HEK293 (cell line): ENCODE results near the gene ASCL4.

ENCODE experiments used
- CTCF ChIA-PET: fragments of 350-600 bp; formaldehyde crosslinking; extraction: SDS; loops from one replicate; lab custom pipeline; 2021; ENCODE audit warnings: antibody characterized with exemption; lab: Yijun Ruan, JAX
- POLR2A ChIA-PET: fragments of 300-600 bp; formaldehyde crosslinking; extraction: SDS; loops from one replicate; lab custom pipeline; 2020; ENCODE audit warnings: antibody characterized with exemption, inconsistent platforms; lab: Yijun Ruan, JAX
- H3K27ac ChIP-seq: fragments of 200-500 bp; sonication (Bioruptor generic); 2 replicates; pipeline ENCODE4 v1.5.1; 2014; ENCODE audit warnings: low read depth, low read length, control low read depth, inconsistent platforms; ENCODE audit errors: extremely low read depth
- H3K36me3 ChIP-seq, 2 experiments: fragments of 200-500 bp in 1 of 2; sonication (Bioruptor generic) in 1 of 2; 1 replicate in 1 of 2; 2 replicates in 1 of 2; pipeline ENCODE4 v1.5.1; 2014 to 2017; ENCODE audit warnings: inconsistent platforms in 2 of 2, low read length in 2 of 2; ENCODE audit not compliant: control insufficient read depth in 2 of 2, insufficient read depth in 1 of 2
- H3K4me1 ChIP-seq: fragments of 200-500 bp; sonication (Bioruptor generic); 2 replicates; pipeline ENCODE4 v1.5.1; 2014; ENCODE audit warnings: mild to moderate bottlenecking, low read length, inconsistent platforms; ENCODE audit not compliant: control insufficient read depth, insufficient read depth
- H3K4me3 ChIP-seq: 2 replicates; pipeline ENCODE4 v1.5.1; 2011; ENCODE audit warnings: low read depth, mild to moderate bottlenecking, control low read depth, low read length, moderate library complexity
- H3K9me3 ChIP-seq: fragments of 200-500 bp; sonication (Bioruptor generic); 2 replicates; pipeline ENCODE4 v1.5.1; 2014; ENCODE audit warnings: low read depth, low read length, inconsistent platforms; ENCODE audit not compliant: control insufficient read depth, insufficient read depth
- KLF10 ChIP-seq: fragments of 450-650 bp; IDR thresholded peaks from 2 replicates; pipeline ENCODE4 v1.5.1; 2018; ENCODE audit warnings: missing biosample characterization, mild to moderate bottlenecking, missing genetic modification characterization
- KLF7 ChIP-seq: fragments of 450-650 bp; formaldehyde crosslinking; IDR thresholded peaks from 2 replicates; pipeline ENCODE4 v1.5.1; 2016; ENCODE audit warnings: missing biosample characterization, missing genetic modification characterization, borderline replicate concordance
- MYNN ChIP-seq: fragments of 450-650 bp; formaldehyde crosslinking; IDR thresholded peaks from 2 replicates; pipeline ENCODE4 v1.5.1; 2016; ENCODE audit warnings: missing biosample characterization, missing genetic modification characterization, borderline replicate concordance
- OVOL3 ChIP-seq: fragments of 450-650 bp; formaldehyde crosslinking; IDR thresholded peaks from 2 replicates; pipeline ENCODE4 v1.5.1; 2016; ENCODE audit warnings: missing biosample characterization, missing genetic modification characterization
- SALL2 ChIP-seq: fragments of 450-650 bp; formaldehyde crosslinking; IDR thresholded peaks from 2 replicates; pipeline ENCODE4 v1.5.0; 2017; ENCODE audit warnings: missing biosample characterization, mild to moderate bottlenecking, missing genetic modification characterization, borderline replicate concordance
- ZBTB17 ChIP-seq: fragments of 450-650 bp; formaldehyde crosslinking; IDR thresholded peaks from 2 replicates; pipeline ENCODE4 v1.5.1; 2016; ENCODE audit warnings: missing biosample characterization, missing genetic modification characterization
- ZBTB21 ChIP-seq: fragments of 450-650 bp; formaldehyde crosslinking; IDR thresholded peaks from 2 replicates; pipeline ENCODE4 v1.5.1; 2017; ENCODE audit warnings: missing biosample characterization, missing genetic modification characterization
- ZBTB48 ChIP-seq: fragments of 450-650 bp; formaldehyde crosslinking; IDR thresholded peaks from 2 replicates; pipeline ENCODE4 v1.5.1; 2016; ENCODE audit warnings: missing biosample characterization, missing genetic modification characterization
- ZFP37 ChIP-seq: fragments of 450-650 bp; formaldehyde crosslinking; IDR thresholded peaks from 2 replicates; pipeline ENCODE4 v1.5.1; 2016; ENCODE audit warnings: missing biosample characterization, missing genetic modification characterization
- ZNF184 ChIP-seq: fragments of 450-650 bp; IDR thresholded peaks from 2 replicates; pipeline ENCODE4 v1.5.1; 2018; ENCODE audit warnings: missing biosample characterization, mild to moderate bottlenecking, missing genetic modification characterization
- ZNF248 ChIP-seq: fragments of 450-650 bp; formaldehyde crosslinking; IDR thresholded peaks from 2 replicates; pipeline ENCODE4 v1.5.1; 2017; ENCODE audit warnings: missing biosample characterization, missing genetic modification characterization
- ZNF341 ChIP-seq: fragments of 450-650 bp; formaldehyde crosslinking; IDR thresholded peaks from 2 replicates; pipeline ENCODE4; 2016; ENCODE audit warnings: low read depth, missing biosample characterization, missing genetic modification characterization
- ZNF37A ChIP-seq: fragments of 450-650 bp; IDR thresholded peaks from 2 replicates; pipeline ENCODE4 v1.5.1; 2018; ENCODE audit warnings: missing biosample characterization, missing genetic modification characterization
- ZNF423 ChIP-seq: fragments of 450-650 bp; formaldehyde crosslinking; IDR thresholded peaks from 2 replicates; pipeline ENCODE4 v1.5.1; 2016; ENCODE audit warnings: missing biosample characterization, missing genetic modification characterization
- ZNF654 ChIP-seq: fragments of 450-650 bp; formaldehyde crosslinking; IDR thresholded peaks from 2 replicates; pipeline ENCODE4 v1.5.1; 2016; ENCODE audit warnings: low read depth, missing biosample characterization, missing genetic modification characterization
- TF ChIP-seq, protein P1 (sequence below): fragments of 450-650 bp; formaldehyde crosslinking; IDR thresholded peaks from 2 replicates; pipeline ENCODE4; 2016; ENCODE audit warnings: missing biosample characterization, missing genetic modification characterization
- TF ChIP-seq, protein P2 (sequence below): fragments of 450-650 bp; formaldehyde crosslinking; IDR thresholded peaks from 2 replicates; pipeline ENCODE4 v1.5.1; 2016; ENCODE audit warnings: missing biosample characterization, missing genetic modification characterization
- TF ChIP-seq, protein P3 (sequence below): fragments of 450-650 bp; formaldehyde crosslinking; IDR thresholded peaks from 2 replicates; pipeline ENCODE4 v1.5.1; 2016; ENCODE audit warnings: missing biosample characterization, missing genetic modification characterization
- TF ChIP-seq, protein P4 (sequence below): fragments of 450-650 bp; formaldehyde crosslinking; IDR thresholded peaks from 2 replicates; pipeline ENCODE4 v1.5.1; 2016; ENCODE audit warnings: missing biosample characterization, missing genetic modification characterization
- TF ChIP-seq, protein P5 (sequence below): fragments of 450-650 bp; formaldehyde crosslinking; IDR thresholded peaks from 2 replicates; pipeline ENCODE4 v1.5.1; 2016; ENCODE audit warnings: missing biosample characterization, missing genetic modification characterization

ASCL4 gene

DNA sequence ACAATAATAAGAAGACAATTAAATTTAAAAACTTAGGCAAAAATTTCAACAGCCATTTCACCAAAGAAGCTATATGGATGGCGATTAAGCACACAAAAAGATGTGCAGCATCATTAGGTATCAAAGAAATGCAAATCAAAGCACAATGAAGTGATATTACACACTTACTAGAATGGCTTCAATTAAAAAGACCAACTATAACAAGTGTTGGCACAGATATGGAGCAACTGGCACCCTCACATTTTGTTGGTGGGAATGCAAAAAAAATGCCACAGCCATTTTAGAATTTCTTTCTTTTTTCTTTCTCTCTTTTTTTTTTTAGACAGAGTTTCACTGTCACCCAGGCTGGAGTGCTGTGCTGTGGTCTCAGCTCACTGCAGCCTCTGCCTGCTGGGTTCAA lies 11.6 kb upstream of the ASCL4 start:
- H3K27ac ChIP-seq, result no peak overlapping the region
- peaks cover 6% of the 10 kb centered on the region for H3K4me1 ChIP-seq
- ChIA-PET CTCF (no interaction called here), POLR2A (no interaction called here)
- TF ChIP-seq ZNF184 (tag by site-specific recombination), result peak; percentile 97
- TF ChIP-seq, protein P1, sequence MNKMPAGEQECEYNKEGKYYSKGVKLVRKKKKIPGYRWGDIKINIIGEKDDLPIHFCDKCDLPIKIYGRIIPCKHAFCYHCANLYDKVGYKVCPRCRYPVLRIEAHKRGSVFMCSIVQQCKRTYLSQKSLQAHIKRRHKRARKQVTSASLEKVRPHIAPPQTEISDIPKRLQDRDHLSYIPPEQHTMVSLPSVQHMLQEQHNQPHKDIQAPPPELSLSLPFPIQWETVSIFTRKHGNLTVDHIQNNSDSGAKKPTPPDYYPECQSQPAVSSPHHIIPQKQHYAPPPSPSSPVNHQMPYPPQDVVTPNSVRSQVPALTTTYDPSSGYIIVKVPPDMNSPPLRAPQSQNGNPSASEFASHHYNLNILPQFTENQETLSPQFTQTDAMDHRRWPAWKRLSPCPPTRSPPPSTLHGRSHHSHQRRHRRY, result no peak
- H3K4me3 ChIP-seq, result no peak overlapping the region
- H3K9me3 ChIP-seq, result no peaks in the 10 kb centered on the region
- H3K36me3 ChIP-seq, result peaks cover 9 to 13% of the 10 kb centered on the region in 2 experiments

DNA sequence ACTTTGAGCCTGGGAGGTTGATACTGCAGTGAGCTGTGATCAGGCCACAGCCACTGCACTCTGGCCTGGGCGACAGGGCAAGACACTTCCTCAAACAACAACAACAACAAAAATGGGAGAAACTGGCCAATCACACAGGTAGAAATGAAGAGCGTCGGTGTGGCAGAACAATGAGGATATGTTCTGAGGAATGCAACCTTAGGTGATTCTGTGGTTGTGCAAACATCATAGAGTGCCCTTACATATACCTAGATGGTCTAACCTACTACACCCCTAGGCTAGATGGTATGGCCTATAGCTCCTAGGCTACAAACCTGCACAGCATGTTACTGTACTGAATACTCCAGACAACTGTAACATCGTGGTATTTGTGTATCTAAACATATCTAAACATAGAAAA lies 9.9 kb upstream of the ASCL4 start:
- Histone ChIP-seq H3K36me3 (no peaks in the 10 kb centered on the region), H3K9me3 (no peaks in the 10 kb centered on the region), H3K27ac (no peak overlapping the region), H3K4me1 (no peaks in the 10 kb centered on the region), H3K4me3 (no peak overlapping the region)
- no peak for TF ChIP-seq OVOL3 (tag by site-specific recombination)
- TF ChIP-seq, protein P2, sequence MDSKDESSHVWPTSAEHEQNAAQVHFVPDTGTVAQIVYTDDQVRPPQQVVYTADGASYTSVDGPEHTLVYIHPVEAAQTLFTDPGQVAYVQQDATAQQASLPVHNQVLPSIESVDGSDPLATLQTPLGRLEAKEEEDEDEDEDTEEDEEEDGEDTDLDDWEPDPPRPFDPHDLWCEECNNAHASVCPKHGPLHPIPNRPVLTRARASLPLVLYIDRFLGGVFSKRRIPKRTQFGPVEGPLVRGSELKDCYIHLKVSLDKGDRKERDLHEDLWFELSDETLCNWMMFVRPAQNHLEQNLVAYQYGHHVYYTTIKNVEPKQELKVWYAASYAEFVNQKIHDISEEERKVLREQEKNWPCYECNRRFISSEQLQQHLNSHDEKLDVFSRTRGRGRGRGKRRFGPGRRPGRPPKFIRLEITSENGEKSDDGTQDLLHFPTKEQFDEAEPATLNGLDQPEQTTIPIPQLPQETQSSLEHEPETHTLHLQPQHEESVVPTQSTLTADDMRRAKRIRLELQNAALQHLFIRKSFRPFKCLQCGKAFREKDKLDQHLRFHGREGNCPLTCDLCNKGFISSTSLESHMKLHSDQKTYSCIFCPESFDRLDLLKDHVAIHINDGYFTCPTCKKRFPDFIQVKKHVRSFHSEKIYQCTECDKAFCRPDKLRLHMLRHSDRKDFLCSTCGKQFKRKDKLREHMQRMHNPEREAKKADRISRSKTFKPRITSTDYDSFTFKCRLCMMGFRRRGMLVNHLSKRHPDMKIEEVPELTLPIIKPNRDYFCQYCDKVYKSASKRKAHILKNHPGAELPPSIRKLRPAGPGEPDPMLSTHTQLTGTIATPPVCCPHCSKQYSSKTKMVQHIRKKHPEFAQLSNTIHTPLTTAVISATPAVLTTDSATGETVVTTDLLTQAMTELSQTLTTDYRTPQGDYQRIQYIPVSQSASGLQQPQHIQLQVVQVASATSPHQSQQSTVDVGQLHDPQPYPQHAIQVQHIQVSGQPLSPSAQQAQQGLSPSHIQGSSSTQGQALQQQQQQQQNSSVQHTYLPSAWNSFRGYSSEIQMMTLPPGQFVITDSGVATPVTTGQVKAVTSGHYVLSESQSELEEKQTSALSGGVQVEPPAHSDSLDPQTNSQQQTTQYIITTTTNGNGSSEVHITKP (tag by site-specific recombination), result peak; percentile 85
- no peak for TF ChIP-seq KLF7 (tag by site-specific recombination)
- ChIA-PET CTCF (interaction anchor here (0.8 kb wide), 1 partner anchor 148 kb away, joined by 3 read pairs; no protein-coding TSS in a partner anchor), POLR2A (no interaction called here)

DNA sequence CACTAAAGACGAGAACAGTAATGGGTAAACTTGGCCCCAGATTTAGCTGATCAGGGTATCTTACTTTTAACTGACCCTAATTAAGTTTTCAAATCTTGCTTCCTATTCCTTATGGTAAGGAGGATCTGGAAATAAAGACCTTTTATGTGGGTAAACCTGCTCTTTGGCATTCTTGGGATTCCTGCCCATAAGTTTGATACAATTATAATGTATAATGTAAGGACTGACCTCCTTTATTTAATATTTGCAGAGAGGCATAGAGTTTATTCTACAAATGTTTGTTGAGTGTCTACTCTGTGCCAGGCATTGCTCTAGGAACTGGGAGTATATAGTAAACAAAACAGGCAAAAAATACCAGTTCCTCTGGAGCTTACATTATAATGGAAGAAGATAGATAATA lies 9.2 kb upstream of the ASCL4 start:
- no peaks in the 10 kb centered on the region for H3K9me3 ChIP-seq
- H3K36me3 ChIP-seq, result no peaks in the 10 kb centered on the region
- H3K4me3 ChIP-seq, result no peak overlapping the region
- no peaks in the 10 kb centered on the region for H3K4me1 ChIP-seq
- ChIA-PET CTCF (interaction anchor here (0.6 to 1.0 kb wide), 5 partner anchors 16 to 158 kb away, joined by 3 to 6 read pairs (median 3); no protein-coding TSS in a partner anchor), POLR2A (no interaction called here)
- TF ChIP-seq ZBTB21 (tag by site-specific recombination), result no peak
- TF ChIP-seq, protein P3, sequence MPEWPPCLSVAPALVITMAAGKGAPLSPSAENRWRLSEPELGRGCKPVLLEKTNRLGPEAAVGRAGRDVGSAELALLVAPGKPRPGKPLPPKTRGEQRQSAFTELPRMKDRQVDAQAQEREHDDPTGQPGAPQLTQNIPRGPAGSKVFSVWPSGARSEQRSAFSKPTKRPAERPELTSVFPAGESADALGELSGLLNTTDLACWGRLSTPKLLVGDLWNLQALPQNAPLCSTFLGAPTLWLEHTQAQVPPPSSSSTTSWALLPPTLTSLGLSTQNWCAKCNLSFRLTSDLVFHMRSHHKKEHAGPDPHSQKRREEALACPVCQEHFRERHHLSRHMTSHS (tag by site-specific recombination), result no peak
- TF ChIP-seq ZNF37A, result no peak
- no peak for TF ChIP-seq ZBTB17 (tag by site-specific recombination)
- no peak for TF ChIP-seq SALL2
- TF ChIP-seq ZNF248 (tag by site-specific recombination), result no peak
- TF ChIP-seq KLF10 (tag by site-specific recombination), result no peak
- TF ChIP-seq ZNF341 (tag by site-specific recombination), result no peak
- TF ChIP-seq ZBTB48, result no peak
- no peak overlapping the region for H3K27ac ChIP-seq

DNA sequence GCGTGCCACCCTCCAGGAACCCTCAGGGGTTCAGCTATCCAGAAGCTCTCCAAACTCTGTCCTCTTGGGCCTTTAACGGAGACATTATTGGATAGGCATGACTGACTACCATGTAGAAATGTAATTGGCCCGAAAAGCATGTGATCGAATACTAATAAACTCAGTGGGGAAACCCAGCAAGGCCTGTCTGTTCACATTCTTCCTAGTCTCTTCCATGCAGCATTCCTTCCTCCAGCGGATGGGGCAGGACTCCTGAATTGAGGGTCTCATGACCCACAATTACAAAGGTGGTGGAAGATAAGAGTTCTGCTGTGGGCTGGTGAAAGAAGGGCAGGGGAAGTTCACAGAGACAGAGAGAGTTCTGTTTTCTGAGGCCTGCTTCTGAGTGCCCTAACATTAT lies 7.0 kb upstream of the ASCL4 start:
- TF ChIP-seq ZNF423, result no peak
- TF ChIP-seq ZFP37 (tag by site-specific recombination), result no peak
- TF ChIP-seq, protein P4, sequence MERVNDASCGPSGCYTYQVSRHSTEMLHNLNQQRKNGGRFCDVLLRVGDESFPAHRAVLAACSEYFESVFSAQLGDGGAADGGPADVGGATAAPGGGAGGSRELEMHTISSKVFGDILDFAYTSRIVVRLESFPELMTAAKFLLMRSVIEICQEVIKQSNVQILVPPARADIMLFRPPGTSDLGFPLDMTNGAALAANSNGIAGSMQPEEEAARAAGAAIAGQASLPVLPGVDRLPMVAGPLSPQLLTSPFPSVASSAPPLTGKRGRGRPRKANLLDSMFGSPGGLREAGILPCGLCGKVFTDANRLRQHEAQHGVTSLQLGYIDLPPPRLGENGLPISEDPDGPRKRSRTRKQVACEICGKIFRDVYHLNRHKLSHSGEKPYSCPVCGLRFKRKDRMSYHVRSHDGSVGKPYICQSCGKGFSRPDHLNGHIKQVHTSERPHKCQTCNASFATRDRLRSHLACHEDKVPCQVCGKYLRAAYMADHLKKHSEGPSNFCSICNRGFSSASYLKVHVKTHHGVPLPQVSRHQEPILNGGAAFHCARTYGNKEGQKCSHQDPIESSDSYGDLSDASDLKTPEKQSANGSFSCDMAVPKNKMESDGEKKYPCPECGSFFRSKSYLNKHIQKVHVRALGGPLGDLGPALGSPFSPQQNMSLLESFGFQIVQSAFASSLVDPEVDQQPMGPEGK (tag by site-specific recombination), result no peak
- no peak for TF ChIP-seq MYNN (tag by site-specific recombination)
- TF ChIP-seq ZNF654 (tag by site-specific recombination), result no peak
- TF ChIP-seq, protein P5, sequence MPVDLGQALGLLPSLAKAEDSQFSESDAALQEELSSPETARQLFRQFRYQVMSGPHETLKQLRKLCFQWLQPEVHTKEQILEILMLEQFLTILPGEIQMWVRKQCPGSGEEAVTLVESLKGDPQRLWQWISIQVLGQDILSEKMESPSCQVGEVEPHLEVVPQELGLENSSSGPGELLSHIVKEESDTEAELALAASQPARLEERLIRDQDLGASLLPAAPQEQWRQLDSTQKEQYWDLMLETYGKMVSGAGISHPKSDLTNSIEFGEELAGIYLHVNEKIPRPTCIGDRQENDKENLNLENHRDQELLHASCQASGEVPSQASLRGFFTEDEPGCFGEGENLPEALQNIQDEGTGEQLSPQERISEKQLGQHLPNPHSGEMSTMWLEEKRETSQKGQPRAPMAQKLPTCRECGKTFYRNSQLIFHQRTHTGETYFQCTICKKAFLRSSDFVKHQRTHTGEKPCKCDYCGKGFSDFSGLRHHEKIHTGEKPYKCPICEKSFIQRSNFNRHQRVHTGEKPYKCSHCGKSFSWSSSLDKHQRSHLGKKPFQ (tag by site-specific recombination), result no peak
- TF ChIP-seq, all 188 proteins: peak for 0
- CTCF ChIA-PET, result interaction anchor here (1.0 kb wide), 1 partner anchor 10 kb away, joined by 3 read pairs; no protein-coding TSS in a partner anchor
- H3K9me3 ChIP-seq, result no peaks in the 10 kb centered on the region
- no peaks in the 10 kb centered on the region for H3K4me1 ChIP-seq
- no peak overlapping the region for H3K27ac ChIP-seq
- H3K36me3 ChIP-seq, result no peaks in the 10 kb centered on the region
- POLR2A ChIA-PET, result no interaction called here
- no peak overlapping the region for H3K4me3 ChIP-seq
